Ascending aorta (tissue), 2 donors: Measurements from ENCODE around the gene SLC37A1. TPM values are rescaled to one million over a fixed set of nuclear protein-coding genes. Genes with fewer than 3 reads are reported as not detected.

Experiments used
- DNase-seq, 2 donors: peaks; one replicate each; pipeline ENCODE4 v3.0.0-alpha.2; 2019; ENCODE audit warnings: low spot score in 2 of 2
- H3K27ac ChIP-seq, 2 donors: fragments of 200-600 bp; sonication (generic); one replicate each; pipeline ENCODE4 v1.5.1; 2016 to 2017; ENCODE audit warnings: mild to moderate bottlenecking in 1 of 2
- H3K27me3 ChIP-seq: fragments of 200-600 bp; sonication (generic); one replicate; pipeline ENCODE4 v1.5.1; 2017
- H3K36me3 ChIP-seq, 2 donors: fragments of 200-600 bp; sonication (generic); one replicate each; pipeline ENCODE4 v1.5.1; 2016
- H3K4me1 ChIP-seq, 2 donors: fragments of 200-600 bp; sonication (generic); one replicate each; pipeline ENCODE4 v1.5.1; 2016 to 2017; ENCODE audit warnings: mild to moderate bottlenecking in 1 of 2
- H3K4me3 ChIP-seq, 2 donors: fragments of 200-600 bp; sonication (generic); one replicate each; pipeline ENCODE4 v1.5.1; 2016 to 2017; ENCODE audit warnings: mild to moderate bottlenecking in 1 of 2
- H3K9me3 ChIP-seq, 2 donors: fragments of 200-600 bp; sonication (generic); one replicate each; pipeline ENCODE4 v1.5.1; 2016
- intact Hi-C: fragments of 100-400 bp; cut with DNase I; formaldehyde crosslinking; loops from one replicate; pipeline ENCODE4 v1.15.1; 2023
- total RNA-seq: library from RNA; depleted of rRNA; stranded (reverse); fragments of >200 nt; gene quantifications from one replicate; pipeline ENCODE4 v1.1.0, GENCODE V29; 2016
- TF ChIP-seq, protein P1 (sequence below), 3 experiments: fragments of 200-600 bp in 2 of 3; fragments of 450-650 bp in 1 of 3; sonication (generic) in 2 of 3; IDR thresholded peaks; one replicate each; pipeline ENCODE4 v1.5.1; 2016 to 2019; ENCODE audit warnings: antibody characterized with exemption in 3 of 3, mild to moderate bottlenecking in 1 of 3, moderate library complexity in 1 of 3

SLC37A1 gene
- total RNA-seq, 1 donor from 2014 or later: 8.7 TPM

DNA sequence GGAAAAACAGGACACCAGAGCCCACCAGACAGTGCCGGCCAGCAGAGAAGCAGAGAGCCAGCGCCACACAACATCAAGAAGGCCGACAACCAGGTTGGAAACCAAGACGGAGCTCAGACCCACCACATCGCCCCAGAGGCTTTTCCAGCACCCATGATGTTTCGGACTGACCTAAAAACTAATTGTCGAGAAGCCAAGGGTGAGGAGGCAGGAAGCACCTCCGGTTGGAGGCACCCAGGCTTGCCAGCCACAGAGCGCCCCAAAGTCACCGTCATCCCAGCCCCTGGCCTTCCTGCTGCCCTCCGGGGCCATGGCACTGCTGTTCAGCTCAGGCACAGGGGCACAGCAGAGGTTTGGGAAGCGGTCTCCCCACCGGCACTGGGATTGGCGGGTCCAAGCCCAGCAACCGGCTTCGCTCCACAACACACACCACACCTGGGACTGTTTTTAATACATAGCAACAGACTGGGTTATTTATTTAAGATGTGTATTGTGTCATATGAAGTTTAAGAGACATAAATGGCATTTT is 67.2 kb downstream of the SLC37A1 start:
- peaks cover 0 to 4% of the 10 kb centered on the region in 2 donors for H3K9me3 ChIP-seq
- H3K27me3 ChIP-seq: no peaks in the 10 kb centered on the region
- no peak for DNase-seq
- TF ChIP-seq, protein P1, sequence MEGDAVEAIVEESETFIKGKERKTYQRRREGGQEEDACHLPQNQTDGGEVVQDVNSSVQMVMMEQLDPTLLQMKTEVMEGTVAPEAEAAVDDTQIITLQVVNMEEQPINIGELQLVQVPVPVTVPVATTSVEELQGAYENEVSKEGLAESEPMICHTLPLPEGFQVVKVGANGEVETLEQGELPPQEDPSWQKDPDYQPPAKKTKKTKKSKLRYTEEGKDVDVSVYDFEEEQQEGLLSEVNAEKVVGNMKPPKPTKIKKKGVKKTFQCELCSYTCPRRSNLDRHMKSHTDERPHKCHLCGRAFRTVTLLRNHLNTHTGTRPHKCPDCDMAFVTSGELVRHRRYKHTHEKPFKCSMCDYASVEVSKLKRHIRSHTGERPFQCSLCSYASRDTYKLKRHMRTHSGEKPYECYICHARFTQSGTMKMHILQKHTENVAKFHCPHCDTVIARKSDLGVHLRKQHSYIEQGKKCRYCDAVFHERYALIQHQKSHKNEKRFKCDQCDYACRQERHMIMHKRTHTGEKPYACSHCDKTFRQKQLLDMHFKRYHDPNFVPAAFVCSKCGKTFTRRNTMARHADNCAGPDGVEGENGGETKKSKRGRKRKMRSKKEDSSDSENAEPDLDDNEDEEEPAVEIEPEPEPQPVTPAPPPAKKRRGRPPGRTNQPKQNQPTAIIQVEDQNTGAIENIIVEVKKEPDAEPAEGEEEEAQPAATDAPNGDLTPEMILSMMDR (IDR thresholded peaks at IDR 0.05): no peak
- no peak overlapping the region for H3K4me3 ChIP-seq
- no peak overlapping the region for H3K27ac ChIP-seq
- peaks cover 3 to 5% of the 10 kb centered on the region in 2 donors for H3K36me3 ChIP-seq
- intact Hi-C loops: no loop called here
- H3K4me1 ChIP-seq: no peaks in the 10 kb centered on the region

DNA sequence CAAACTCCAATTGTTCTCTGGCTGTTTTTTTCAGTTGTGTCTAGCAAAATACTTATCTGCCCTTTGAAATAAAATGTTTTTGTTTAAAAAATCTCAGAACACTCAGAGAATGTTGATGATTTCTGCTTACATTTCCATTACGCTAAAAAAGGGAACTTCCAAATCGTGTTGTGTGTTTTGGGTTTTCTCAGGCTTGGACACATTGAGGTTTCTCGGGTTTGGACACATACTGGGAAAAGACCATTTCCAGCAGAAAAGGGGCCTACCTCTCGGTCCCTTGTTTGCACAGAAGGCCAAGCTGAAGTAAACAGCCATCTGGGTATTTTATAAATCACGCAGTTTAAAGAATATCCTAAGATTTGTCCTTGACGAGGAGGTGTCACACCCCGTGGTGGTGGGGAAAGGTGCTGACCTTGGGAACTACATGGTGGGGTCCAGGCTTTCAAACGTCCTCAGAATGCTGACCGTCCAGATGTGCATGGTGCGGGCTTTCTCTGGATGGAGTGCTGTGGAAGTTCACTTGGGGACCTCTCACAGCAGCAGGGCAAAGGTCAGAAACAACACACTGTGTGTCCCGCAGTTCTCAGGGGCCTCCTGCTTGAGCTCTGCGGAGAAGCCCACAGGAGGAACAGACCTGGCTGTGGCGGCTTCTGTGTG is 67.8 kb downstream of the SLC37A1 start:
- Histone ChIP-seq H3K36me3 (peaks cover 0 to 4% of the 10 kb centered on the region in 2 donors), H3K4me1 (no peaks in the 10 kb centered on the region), H3K4me3 (no peak overlapping the region), H3K27me3 (no peaks in the 10 kb centered on the region), H3K9me3 (peaks cover 0 to 4% of the 10 kb centered on the region in 2 donors), H3K27ac (no peak overlapping the region)
- intact Hi-C loops: no loop called here
- TF ChIP-seq, protein P1 (IDR thresholded peaks at IDR 0.05): no peak
- DNase-seq: no peak

DNA sequence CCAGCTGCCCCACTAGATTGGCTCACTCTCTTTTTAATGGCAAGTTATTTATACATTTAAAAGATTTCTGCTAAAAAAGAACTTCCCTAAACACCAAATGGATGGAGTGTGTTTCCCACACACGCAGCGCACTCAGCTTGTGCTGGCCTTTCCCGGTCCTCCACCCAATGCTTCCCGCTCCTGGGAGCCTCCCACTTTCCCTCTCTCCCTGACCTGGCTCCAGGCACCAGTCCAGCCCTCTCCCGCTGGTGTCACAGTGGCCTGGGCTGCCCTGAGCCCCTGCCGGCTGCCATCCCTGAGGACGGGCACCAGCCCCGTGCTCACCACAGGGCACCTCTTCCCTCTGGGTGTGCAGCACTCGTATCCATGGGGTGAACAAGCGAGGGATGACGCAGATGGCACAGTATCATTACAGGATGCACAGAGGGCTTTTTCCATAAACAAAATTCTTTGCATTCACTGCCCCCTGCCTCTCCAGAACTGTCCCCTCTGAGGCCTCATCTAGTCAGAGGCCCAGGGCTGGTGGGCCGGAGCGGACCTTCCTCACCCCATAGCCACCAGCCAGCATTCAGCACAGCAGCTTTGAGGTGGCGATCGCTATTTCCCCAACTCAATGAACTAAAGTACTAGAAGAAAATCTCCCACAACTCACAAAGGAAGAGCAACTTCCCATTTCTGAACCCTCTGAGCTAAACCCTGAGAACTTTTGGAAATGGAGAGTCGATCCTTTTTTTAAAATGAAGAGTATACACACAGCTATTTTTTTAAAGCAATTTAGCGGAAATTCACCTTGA is 68.5 kb downstream of the SLC37A1 start:
- H3K4me1 ChIP-seq: no peaks in the 10 kb centered on the region
- no peak for DNase-seq

DNA sequence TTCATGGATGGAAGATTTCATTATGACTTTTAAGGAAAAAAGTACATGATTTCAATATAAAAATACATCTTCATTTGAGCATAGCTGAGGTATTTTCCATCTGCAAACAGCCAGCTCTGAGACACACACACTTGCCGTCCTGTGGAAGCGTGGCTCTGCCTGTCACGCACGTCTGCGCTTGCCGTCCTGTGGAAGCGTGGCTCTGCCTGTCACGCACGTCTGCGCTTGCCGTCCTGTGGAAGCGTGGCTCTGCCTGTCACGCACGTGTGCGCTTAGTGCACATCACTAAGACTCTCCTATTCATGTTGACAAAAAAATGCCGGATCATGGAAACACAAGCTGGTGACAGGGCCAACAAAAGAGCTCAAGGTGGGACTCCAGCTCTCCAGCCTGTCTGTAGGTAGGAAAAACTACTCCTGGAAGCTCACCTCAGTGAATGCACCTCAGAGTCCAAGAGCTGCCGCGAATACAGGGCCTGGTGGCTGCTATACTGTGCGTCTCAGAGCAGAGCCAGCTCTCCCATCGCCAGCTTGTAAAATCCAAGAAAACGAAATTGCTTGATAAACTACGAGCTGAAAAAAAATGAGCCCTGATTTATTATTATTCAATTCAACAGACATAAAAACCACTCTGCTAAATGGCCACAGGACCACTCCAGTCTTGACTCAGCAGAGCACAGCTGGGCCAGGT is 69.3 kb downstream of the SLC37A1 start:
- intact Hi-C loops: no loop called here
- no peak for DNase-seq

More for the DNA sequence above, 68.5 kb downstream of the SLC37A1 start:
- Histone ChIP-seq H3K27ac (no peak overlapping the region), H3K4me3 (no peak overlapping the region), H3K9me3 (no peaks in the 10 kb centered on the region), H3K27me3 (no peaks in the 10 kb centered on the region), H3K36me3 (peaks cover 0 to 4% of the 10 kb centered on the region in 2 donors)
- intact Hi-C loops: no loop called here
- TF ChIP-seq, protein P1 (IDR thresholded peaks at IDR 0.05): no peak

More for the DNA sequence above, 69.3 kb downstream of the SLC37A1 start:
- peaks cover 0 to 4% of the 10 kb centered on the region in 2 donors for H3K36me3 ChIP-seq
- no peak overlapping the region for H3K4me3 ChIP-seq
- H3K27ac ChIP-seq: no peak overlapping the region
- no peaks in the 10 kb centered on the region for H3K27me3 ChIP-seq
- no peaks in the 10 kb centered on the region for H3K9me3 ChIP-seq
- TF ChIP-seq, protein P1 (IDR thresholded peaks at IDR 0.05): no peak
- no peaks in the 10 kb centered on the region for H3K4me1 ChIP-seq
